ENCODE data around the gene DPP6.

The DPP6 gene

DNA sequence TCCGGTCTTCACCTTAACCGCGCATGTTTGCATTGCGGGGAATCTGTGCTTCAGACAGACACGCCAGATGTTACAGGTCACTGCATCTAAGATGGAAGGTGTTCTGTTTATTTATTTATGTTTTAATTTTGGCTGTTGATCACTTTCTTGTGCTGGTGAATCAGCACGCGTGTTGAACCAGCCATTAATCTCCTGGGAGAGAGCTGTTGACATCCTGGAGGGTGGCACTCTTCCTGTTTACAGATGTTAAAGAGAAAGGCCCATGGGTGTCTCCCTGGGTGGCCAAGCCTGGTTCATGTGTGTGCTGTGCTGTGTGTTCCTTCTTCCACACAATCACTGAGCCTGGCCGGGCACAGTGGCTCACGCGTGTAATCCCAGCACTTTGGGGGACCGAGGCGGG is 595.4 kb downstream of the DPP6 start:
- POLR2A ChIA-PET, result no interaction called here
- H3K4me3 ChIP-seq (ENCODE audit: low read depth, low read length), result no peak overlapping the region
- no peak for DNase-seq (ENCODE audit: low read depth, low spot score)
- TF ChIP-seq, protein P1, sequence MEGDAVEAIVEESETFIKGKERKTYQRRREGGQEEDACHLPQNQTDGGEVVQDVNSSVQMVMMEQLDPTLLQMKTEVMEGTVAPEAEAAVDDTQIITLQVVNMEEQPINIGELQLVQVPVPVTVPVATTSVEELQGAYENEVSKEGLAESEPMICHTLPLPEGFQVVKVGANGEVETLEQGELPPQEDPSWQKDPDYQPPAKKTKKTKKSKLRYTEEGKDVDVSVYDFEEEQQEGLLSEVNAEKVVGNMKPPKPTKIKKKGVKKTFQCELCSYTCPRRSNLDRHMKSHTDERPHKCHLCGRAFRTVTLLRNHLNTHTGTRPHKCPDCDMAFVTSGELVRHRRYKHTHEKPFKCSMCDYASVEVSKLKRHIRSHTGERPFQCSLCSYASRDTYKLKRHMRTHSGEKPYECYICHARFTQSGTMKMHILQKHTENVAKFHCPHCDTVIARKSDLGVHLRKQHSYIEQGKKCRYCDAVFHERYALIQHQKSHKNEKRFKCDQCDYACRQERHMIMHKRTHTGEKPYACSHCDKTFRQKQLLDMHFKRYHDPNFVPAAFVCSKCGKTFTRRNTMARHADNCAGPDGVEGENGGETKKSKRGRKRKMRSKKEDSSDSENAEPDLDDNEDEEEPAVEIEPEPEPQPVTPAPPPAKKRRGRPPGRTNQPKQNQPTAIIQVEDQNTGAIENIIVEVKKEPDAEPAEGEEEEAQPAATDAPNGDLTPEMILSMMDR (IDR thresholded peaks at IDR 0.05; ENCODE audit: insufficient read depth, low read length, missing control alignments), result no peak
- CTCF ChIA-PET, result no interaction called here

DNA sequence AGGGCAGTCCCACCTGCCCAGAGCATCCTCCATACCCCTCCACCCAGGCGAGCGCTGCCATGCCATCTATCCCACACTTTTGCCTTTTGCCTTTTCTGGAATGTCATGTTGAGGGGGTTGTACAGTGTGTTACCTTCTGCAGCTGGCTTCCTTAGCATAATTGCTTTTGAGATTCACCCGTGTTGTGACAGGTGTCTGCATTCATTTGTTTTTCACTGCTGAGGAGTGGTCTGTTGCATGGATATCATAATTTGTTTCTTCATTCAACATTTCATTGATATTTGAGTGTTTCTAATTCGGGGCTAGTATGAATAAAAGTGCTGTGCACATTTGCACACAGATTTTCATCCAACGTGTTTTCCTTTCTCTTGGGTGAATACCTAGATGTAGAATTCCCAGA is 596.8 kb downstream of the DPP6 start:
- no peak overlapping the region for H3K4me3 ChIP-seq (ENCODE audit: low read depth, low read length)
- TF ChIP-seq, protein P1 (IDR thresholded peaks at IDR 0.05; ENCODE audit: insufficient read depth, low read length, missing control alignments), result no peak
- no peak for DNase-seq (ENCODE audit: low read depth, low spot score)
- ChIA-PET CTCF (no interaction called here), POLR2A (no interaction called here)

- no peak overlapping the region for H3K4me3 ChIP-seq (ENCODE audit: low read depth, low read length)
- CTCF ChIA-PET, result no interaction called here
- DNase-seq (ENCODE audit: low read depth, low spot score), result no peak
- POLR2A ChIA-PET, result no interaction called here
- TF ChIP-seq, protein P1 (IDR thresholded peaks at IDR 0.05; ENCODE audit: insufficient read depth, low read length, missing control alignments), result no peak
Observed at GRCh38 chr7:154649434-154649833, 597.2 kb downstream of the DPP6 start.

GRCh38 chr7:154650275-154650674 is 598.1 kb downstream of the DPP6 start:
- CTCF ChIA-PET, result no interaction called here
- TF ChIP-seq, protein P1 (IDR thresholded peaks at IDR 0.05; ENCODE audit: insufficient read depth, low read length, missing control alignments), result no peak
- POLR2A ChIA-PET, result no interaction called here
- H3K4me3 ChIP-seq (ENCODE audit: low read depth, low read length), result no peak overlapping the region
- no peak for DNase-seq (ENCODE audit: low read depth, low spot score)

DNA sequence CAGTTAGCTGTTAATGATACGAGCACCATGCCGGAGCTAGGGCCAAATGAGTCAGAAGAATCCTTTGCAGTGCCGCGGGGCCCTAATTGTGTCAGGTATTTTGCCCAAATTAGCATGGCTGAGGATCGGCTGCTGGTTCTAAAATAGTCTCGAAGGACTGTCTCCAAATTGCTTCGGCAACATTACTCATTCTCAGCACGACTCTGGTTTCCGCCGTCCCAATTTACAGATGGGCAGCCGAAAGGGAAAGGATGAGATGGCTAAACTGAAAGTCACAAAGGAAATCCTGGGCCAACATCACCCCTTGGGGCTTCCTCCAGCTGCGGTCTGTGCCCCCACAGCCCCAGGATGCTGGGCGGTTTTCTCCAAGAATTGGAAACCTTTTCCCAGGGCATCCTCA is 599.3 kb downstream of the DPP6 start:
- TF ChIP-seq, protein P1 (IDR thresholded peaks at IDR 0.05; ENCODE audit: insufficient read depth, low read length, missing control alignments), result no peak
- CTCF ChIA-PET, result no interaction called here
- POLR2A ChIA-PET, result no interaction called here
- no peak overlapping the region for H3K4me3 ChIP-seq (ENCODE audit: low read depth, low read length)
- no peak for DNase-seq (ENCODE audit: low read depth, low spot score)

- no peak for DNase-seq (ENCODE audit: low read depth, low spot score)
- CTCF ChIA-PET, result no interaction called here
- no peak overlapping the region for H3K4me3 ChIP-seq (ENCODE audit: low read depth, low read length)
- POLR2A ChIA-PET, result no interaction called here
- TF ChIP-seq, protein P1 (IDR thresholded peaks at IDR 0.05; ENCODE audit: insufficient read depth, low read length, missing control alignments), result no peak
Observed at GRCh38 chr7:154652564-154652963, 600.4 kb downstream of the DPP6 start.
